Measurements from ENCODE around the gene YIPF1.
"Not testable (repeated sequence)": the region's sequence is repeated elsewhere in the genome, so short reads cannot be mapped to it uniquely, and the experiment has no call there.

YIPF1 gene

DNA sequence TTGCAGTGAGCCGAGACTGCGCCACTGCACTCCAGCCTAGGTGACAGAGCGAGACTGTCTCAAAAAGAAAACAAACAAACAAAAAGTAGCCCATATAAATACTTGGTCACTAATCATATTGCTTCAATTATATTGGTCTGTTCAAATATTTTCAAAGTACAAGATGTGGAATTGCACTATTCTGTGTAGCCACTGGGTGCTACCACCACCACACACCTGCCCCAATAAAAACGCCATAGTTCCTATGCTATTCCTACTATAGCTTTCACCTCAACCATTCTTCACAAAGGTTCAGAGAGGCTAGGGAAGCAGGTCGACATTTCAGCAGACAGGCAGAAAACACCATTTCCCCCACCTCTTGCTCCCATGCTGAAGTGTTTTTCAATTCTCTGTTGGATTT lies 68.2 kb downstream of the YIPF1 start:
- no peak overlapping the region for H2AFZ ChIP-seq (ENCODE audit: low read depth)
- no peaks in the 10 kb centered on the region for H3K79me2 ChIP-seq (ENCODE audit: insufficient read depth, low read depth)
- peaks cover 13% of the 10 kb centered on the region for H3K36me3 ChIP-seq (ENCODE audit: insufficient read depth)
- H3K4me3 ChIP-seq (IDR thresholded peaks at IDR 0.05; ENCODE audit: insufficient read depth, low read depth, low read length), result no peak overlapping the region
- H3K4me2 ChIP-seq, result no peak overlapping the region
- no peak overlapping the region for H3K27ac ChIP-seq
- no peaks in the 10 kb centered on the region for H3K27me3 ChIP-seq (ENCODE audit: insufficient read depth, low read depth)
- no peak overlapping the region for H3K9ac ChIP-seq
- TF ChIP-seq, protein P1, sequence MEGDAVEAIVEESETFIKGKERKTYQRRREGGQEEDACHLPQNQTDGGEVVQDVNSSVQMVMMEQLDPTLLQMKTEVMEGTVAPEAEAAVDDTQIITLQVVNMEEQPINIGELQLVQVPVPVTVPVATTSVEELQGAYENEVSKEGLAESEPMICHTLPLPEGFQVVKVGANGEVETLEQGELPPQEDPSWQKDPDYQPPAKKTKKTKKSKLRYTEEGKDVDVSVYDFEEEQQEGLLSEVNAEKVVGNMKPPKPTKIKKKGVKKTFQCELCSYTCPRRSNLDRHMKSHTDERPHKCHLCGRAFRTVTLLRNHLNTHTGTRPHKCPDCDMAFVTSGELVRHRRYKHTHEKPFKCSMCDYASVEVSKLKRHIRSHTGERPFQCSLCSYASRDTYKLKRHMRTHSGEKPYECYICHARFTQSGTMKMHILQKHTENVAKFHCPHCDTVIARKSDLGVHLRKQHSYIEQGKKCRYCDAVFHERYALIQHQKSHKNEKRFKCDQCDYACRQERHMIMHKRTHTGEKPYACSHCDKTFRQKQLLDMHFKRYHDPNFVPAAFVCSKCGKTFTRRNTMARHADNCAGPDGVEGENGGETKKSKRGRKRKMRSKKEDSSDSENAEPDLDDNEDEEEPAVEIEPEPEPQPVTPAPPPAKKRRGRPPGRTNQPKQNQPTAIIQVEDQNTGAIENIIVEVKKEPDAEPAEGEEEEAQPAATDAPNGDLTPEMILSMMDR (conservative IDR thresholded peaks at IDR 0.05; ENCODE audit: low read depth, low read length), result no peak
- no peaks in the 10 kb centered on the region for H4K20me1 ChIP-seq (ENCODE audit: insufficient read depth)
- H3K4me1 ChIP-seq (ENCODE audit: low read depth, poor library complexity, severe bottlenecking), result no peaks in the 10 kb centered on the region

DNA sequence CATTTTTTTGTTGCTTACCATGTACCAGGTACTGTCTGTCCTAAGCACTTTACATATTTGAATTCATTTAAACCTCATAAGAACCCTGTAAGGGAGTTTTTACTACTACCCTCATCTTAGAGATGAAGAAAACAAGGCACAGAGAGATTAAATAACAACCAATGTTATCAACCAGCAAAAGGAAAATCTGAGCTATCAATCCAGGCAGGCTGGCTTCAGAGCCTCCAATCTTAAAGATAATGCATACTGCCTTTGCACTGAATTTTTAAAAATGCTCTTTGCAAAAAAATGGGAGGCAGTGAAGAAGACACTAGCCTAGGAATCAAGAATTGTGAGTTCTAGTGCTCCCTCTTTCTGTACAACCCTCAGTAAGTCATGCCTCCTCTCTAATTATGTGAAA lies 70.2 kb downstream of the YIPF1 start:
- Histone ChIP-seq H3K27ac (no peak overlapping the region), H3K27me3 (ENCODE audit: insufficient read depth, low read depth) (no peaks in the 10 kb centered on the region), H3K4me2 (no peak overlapping the region), H4K20me1 (ENCODE audit: insufficient read depth) (no peaks in the 10 kb centered on the region), H2AFZ (ENCODE audit: low read depth) (no peak overlapping the region), H3K79me2 (ENCODE audit: insufficient read depth, low read depth) (no peaks in the 10 kb centered on the region; the same call in 1 of the 2 replicates), H3K4me3 (IDR thresholded peaks at IDR 0.05; ENCODE audit: insufficient read depth, low read depth, low read length) (no peak overlapping the region), H3K9ac (no peak overlapping the region), H3K36me3 (ENCODE audit: insufficient read depth) (peaks cover 13% of the 10 kb centered on the region), H3K4me1 (ENCODE audit: low read depth, poor library complexity, severe bottlenecking) (no peaks in the 10 kb centered on the region)
- TF ChIP-seq, protein P1 (conservative IDR thresholded peaks at IDR 0.05; ENCODE audit: low read depth, low read length), result no peak

DNA sequence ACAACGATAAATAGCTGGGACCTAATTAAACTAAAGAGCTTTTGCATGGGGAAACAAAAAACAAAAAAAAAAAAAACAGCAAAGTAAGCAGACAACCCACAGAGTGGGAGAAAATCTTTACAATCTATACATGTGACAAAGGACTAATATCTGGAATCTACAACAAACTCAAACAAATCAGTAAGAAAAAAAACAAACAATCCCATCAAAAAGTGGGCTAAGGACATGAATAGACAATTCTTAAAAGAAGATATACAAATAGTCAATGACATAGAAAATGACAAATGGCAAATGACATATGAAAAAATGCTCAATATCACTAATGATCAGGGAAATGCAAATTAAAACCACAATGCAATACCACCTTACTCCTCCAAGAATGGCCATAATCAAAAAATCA lies 73.0 kb downstream of the YIPF1 start:
- not testable (repeated sequence) for H3K4me2 ChIP-seq; H2AFZ ChIP-seq (ENCODE audit: low read depth); H3K79me2 ChIP-seq (ENCODE audit: insufficient read depth, low read depth); H3K9ac ChIP-seq; H4K20me1 ChIP-seq (ENCODE audit: insufficient read depth); H3K4me1 ChIP-seq (ENCODE audit: low read depth, poor library complexity, severe bottlenecking); H3K36me3 ChIP-seq (ENCODE audit: insufficient read depth); H3K4me3 ChIP-seq (IDR thresholded peaks at IDR 0.05; ENCODE audit: insufficient read depth, low read depth, low read length); H3K27me3 ChIP-seq (ENCODE audit: insufficient read depth, low read depth); H3K27ac ChIP-seq

DNA sequence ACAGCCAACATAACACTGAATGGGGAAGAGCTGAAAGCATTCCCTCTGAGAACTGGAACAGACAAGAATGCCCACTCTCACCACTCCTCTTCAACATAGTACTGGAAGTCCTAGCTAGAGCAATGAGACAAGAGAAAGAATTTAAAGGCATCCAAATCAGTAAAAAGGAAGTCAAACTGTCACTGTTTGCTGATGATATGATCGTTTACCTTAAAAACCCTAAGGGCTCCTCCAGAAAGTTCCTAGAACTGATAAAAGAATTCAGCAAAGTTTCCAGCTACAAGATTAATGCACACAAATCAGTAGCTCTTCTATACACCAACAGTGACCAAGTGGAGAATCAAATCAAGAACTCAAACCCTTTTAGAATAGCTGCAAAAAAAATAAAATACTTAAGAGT lies 74.1 kb downstream of the YIPF1 start:
- H3K27ac ChIP-seq; H3K4me2 ChIP-seq; H3K36me3 ChIP-seq (ENCODE audit: insufficient read depth); H3K79me2 ChIP-seq (ENCODE audit: insufficient read depth, low read depth); H3K27me3 ChIP-seq (ENCODE audit: insufficient read depth, low read depth); H3K4me3 ChIP-seq (IDR thresholded peaks at IDR 0.05; ENCODE audit: insufficient read depth, low read depth, low read length); H3K9ac ChIP-seq; H4K20me1 ChIP-seq (ENCODE audit: insufficient read depth); H2AFZ ChIP-seq (ENCODE audit: low read depth): not testable (repeated sequence)
- peaks cover 13% of the 10 kb centered on the region for H3K4me1 ChIP-seq (ENCODE audit: low read depth, poor library complexity, severe bottlenecking)

DNA sequence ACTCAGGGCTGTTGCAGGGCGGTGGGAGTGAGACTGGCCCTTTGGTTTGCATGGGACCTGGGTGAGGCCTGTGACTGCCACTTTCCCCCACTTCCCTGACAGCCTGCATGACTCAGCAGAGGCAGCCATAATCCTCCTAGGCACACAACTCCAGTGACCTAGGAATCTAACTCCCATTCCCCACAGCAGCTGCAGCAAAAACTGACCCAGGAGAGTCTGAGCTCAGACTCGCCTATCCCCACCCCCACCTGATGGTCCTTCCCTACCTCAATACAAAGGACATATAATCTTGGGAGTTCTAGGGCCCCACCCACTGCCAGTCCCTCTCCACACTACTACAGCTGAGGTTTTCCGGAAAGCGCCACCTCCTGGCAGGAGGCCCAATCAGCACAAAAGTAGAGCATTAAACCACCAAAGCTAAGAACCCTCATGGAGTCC lies 78.2 kb downstream of the YIPF1 start:
- TF ChIP-seq, protein P1 (conservative IDR thresholded peaks at IDR 0.05; ENCODE audit: low read depth, low read length), result peak; percentile 58

More for the DNA sequence above, 78.2 kb downstream of the YIPF1 start:
- no peaks in the 10 kb centered on the region for H4K20me1 ChIP-seq (ENCODE audit: insufficient read depth)
- H2AFZ ChIP-seq (ENCODE audit: low read depth), result no peak overlapping the region
- no peaks in the 10 kb centered on the region; the same call in 1 of the 2 replicates for H3K36me3 ChIP-seq (ENCODE audit: insufficient read depth)
- H3K4me1 ChIP-seq (ENCODE audit: low read depth, poor library complexity, severe bottlenecking), result peaks cover 13% of the 10 kb centered on the region
- H3K27ac ChIP-seq, result peak overlapping the region; percentile 33; the same call in 1 of the 2 replicates
- H3K27me3 ChIP-seq (ENCODE audit: insufficient read depth, low read depth), result no peaks in the 10 kb centered on the region
- no peak overlapping the region for H3K4me2 ChIP-seq
- no peak overlapping the region; the same call in 1 of the 2 replicates for H3K9ac ChIP-seq
- no peaks in the 10 kb centered on the region; the same call in 1 of the 2 replicates for H3K79me2 ChIP-seq (ENCODE audit: insufficient read depth, low read depth)
- H3K4me3 ChIP-seq (IDR thresholded peaks at IDR 0.05; ENCODE audit: insufficient read depth, low read depth, low read length), result no peak overlapping the region
